K562 (cell line): Measurements from ENCODE around the gene C16orf74. TPM values are rescaled to one million over a fixed set of nuclear protein-coding genes. Genes with fewer than 3 reads are reported as not detected.

Experiments used
- AFF1 ChIP-seq, 2 experiments: fragments of 450-650 bp; IDR thresholded peaks; 2 replicates each; pipeline ENCODE4 v1.6.1; 2018; ENCODE audit warnings: mild to moderate bottlenecking in 2 of 2, low read depth in 1 of 2; ENCODE audit not compliant: partially characterized antibody in 2 of 2
- CREB3 ChIP-seq: fragments of 450-650 bp; conservative IDR thresholded peaks from 2 replicates; pipeline ENCODE4 v1.6.1; 2016; ENCODE audit warnings: missing genetic modification characterization, low read depth, mild to moderate bottlenecking, missing compliant biosample characterization, moderate library complexity
- MCM2 ChIP-seq: fragments of 450-650 bp; IDR thresholded peaks from 2 replicates; pipeline ENCODE4 v1.6.1; 2017; ENCODE audit warnings: low read depth, mild to moderate bottlenecking
- NCOA6 ChIP-seq: fragments of 450-650 bp; IDR thresholded peaks from 2 replicates; pipeline ENCODE4 v1.6.1; 2017; ENCODE audit warnings: mild to moderate bottlenecking
- POLR3A ChIP-seq: IDR thresholded peaks from 2 replicates; pipeline ENCODE4 v1.6.1; 2011; ENCODE audit warnings: borderline replicate concordance, mild to moderate bottlenecking, moderate library complexity; ENCODE audit not compliant: insufficient read length, insufficient read depth; ENCODE audit errors: extremely low read depth
- PRDM10 ChIP-seq: fragments of 450-650 bp; IDR thresholded peaks from 2 replicates; pipeline ENCODE4 v1.6.1; 2018; ENCODE audit not compliant: partially characterized antibody
- PREB ChIP-seq: sonication (generic); formaldehyde crosslinking; IDR thresholded peaks from 2 replicates; pipeline ENCODE4 v1.8.1; 2023; ENCODE audit warnings: mild to moderate bottlenecking, missing genetic modification reagents
- SP2 ChIP-seq: IDR thresholded peaks from 2 replicates; pipeline ENCODE4 v1.6.1; 2011; ENCODE audit warnings: mild to moderate bottlenecking, low read depth, low read length, moderate library complexity; ENCODE audit not compliant: poor library complexity, severe bottlenecking; ENCODE audit errors: extremely low read depth
- SRSF3 ChIP-seq: fragments of 200-400 bp; formaldehyde crosslinking; IDR thresholded peaks from 2 replicates; pipeline ENCODE4 v1.6.1; 2016; ENCODE audit warnings: mild to moderate bottlenecking, low read length, moderate library complexity; ENCODE audit not compliant: insufficient read depth
- STAT6 ChIP-seq: sonication (generic); formaldehyde crosslinking; IDR thresholded peaks from 2 replicates; pipeline ENCODE4 v1.8.1; 2023; ENCODE audit warnings: mild to moderate bottlenecking, missing genetic modification reagents
- polyA plus RNA-seq, 8 experiments: library from polyadenylated mRNA; depleted of rRNA in 4 of 8; stranded (reverse) in 5 of 8; unstranded in 3 of 8; fragments of >200 nt; fragmentation: Nextera tagmentation in 2 of 8; fragmentation: Illumina TruSeq in 1 of 8; extraction: Ambion mirVana in 2 of 8; extraction: Trizol in 1 of 8; gene quantifications; 2 replicates each; pipeline versions ENCODE4 v1.2.1 to v1.2.3, GENCODE V29; 2011 to 2014; ENCODE audit warnings: inconsistent platforms in 1 of 8, missing spikeins in 1 of 8
- total RNA-seq, 7 experiments: library from RNA; depleted of rRNA in 6 of 7; stranded (reverse); fragments of >200 nt in 6 of 7; fragmentation: Illumina TruSeq in 2 of 7; extraction: Trizol in 2 of 7; gene quantifications; 2 replicates each; pipeline versions ENCODE4 v1.2.1 to v1.2.3, GENCODE V29; 2011 to 2021; ENCODE audit warnings: low replicate concordance in 1 of 7

Gene C16orf74
- total and polyA plus RNA-seq, 9 of the 15 experiments (the other 6 are each of a cell fraction or from before 2014, with no cell fraction given) = not detected

- no peak for TF ChIP-seq PREB
- no peak for TF ChIP-seq POLR3A
- no peak for TF ChIP-seq STAT6
- TF ChIP-seq SRSF3 = no peak
- TF ChIP-seq AFF1 (IDR thresholded peaks at IDR 0.05; ENCODE audit: low read depth in 1 of 2, partially characterized antibody in 2 of 2) = no peak
- TF ChIP-seq SP2 = no peak
- no peak for TF ChIP-seq NCOA6
- TF ChIP-seq PRDM10 = no peak
- no peak for TF ChIP-seq MCM2
- no peak for TF ChIP-seq CREB3 (tag)
Measured at GRCh38 chr16:85746460-85747215, 4.3 kb downstream of the C16orf74 start (continued).
